Posterior cingulate gyrus (tissue), 11 donors: Measurements from ENCODE around the gene CAPN15.
"Not testable (repeated sequence)": the region's sequence is repeated elsewhere in the genome, so short reads cannot be mapped to it uniquely, and the experiment has no call there.

Experiments used
- DNase-seq, 10 donors: peaks; one replicate each; pipeline versions ENCODE4 v3.0.0 to v3.0.0-alpha.2; 2020 to 2021; ENCODE audit warnings: mixed read lengths in 3 of 10
- intact Hi-C: fragments of 100-400 bp; cut with DNase I; formaldehyde crosslinking; loops from one replicate; pipeline ENCODE4 v1.15.1; 2023

CAPN15 gene

GRCh38 chr16:527015-527903 lies at the start of gene CAPN15:
Gene CAPN15, plus strand, starts transcription at chr16:527712. Its CDS starts 19,127 bp downstream, at chr16:546839.
- intact Hi-C loops, result loop anchor here (10.0 kb wide), 1 partner anchor 58 kb away; no protein-coding TSS in a partner anchor
- peak; percentile 68 to 98 (median 82) for DNase-seq

GRCh38 chr16:478287-478686 lies 49.2 kb upstream of the CAPN15 start:
- DNase-seq, intact Hi-C loops: not testable (repeated sequence)

GRCh38 chr16:482468-483185 lies 44.9 kb upstream of the CAPN15 start:
- intact Hi-C loops, result no loop called here
- DNase-seq, result no peak

- intact Hi-C loops, result no loop called here
- DNase-seq, result peak in 6 of 10 donors; percentile 37 to 91 (median 53)
Observed at GRCh38 chr16:483341-484075, 44.0 kb upstream of the CAPN15 start.

- intact Hi-C loops, result no loop called here
- DNase-seq, result no peak
Observed at GRCh38 chr16:489606-490005, 37.9 kb upstream of the CAPN15 start.

GRCh38 chr16:490768-491167 lies 36.7 kb upstream of the CAPN15 start:
- intact Hi-C loops, result no loop called here
- DNase-seq, result no peak

GRCh38 chr16:491220-491919 lies 36.1 kb upstream of the CAPN15 start:
- DNase-seq, result no peak
- intact Hi-C loops, result no loop called here

- peak in 1 of 10 donors; percentile 34 for DNase-seq
- intact Hi-C loops, result no loop called here
Observed at GRCh38 chr16:492211-492875, 35.2 kb upstream of the CAPN15 start.

- intact Hi-C loops, result not testable (repeated sequence)
- peak in 1 of 10 donors; percentile 88 for DNase-seq
Observed at GRCh38 chr16:494676-495075, 32.8 kb upstream of the CAPN15 start.

- intact Hi-C loops, result no loop called here
- peak in 5 of 10 donors; percentile 36 to 89 (median 54) for DNase-seq
Observed at GRCh38 chr16:495127-495748, 32.3 kb upstream of the CAPN15 start.

- no peak for DNase-seq
- intact Hi-C loops, result no loop called here
Observed at GRCh38 chr16:496097-496886, 31.2 kb upstream of the CAPN15 start.

GRCh38 chr16:497258-497657 lies 30.3 kb upstream of the CAPN15 start:
- intact Hi-C loops, result no loop called here

GRCh38 chr16:499924-500323 lies 27.6 kb upstream of the CAPN15 start:
- intact Hi-C loops, result no loop called here
- DNase-seq, result no peak

More at GRCh38 chr16:497258-497657, 30.3 kb upstream of the CAPN15 start:
- no peak for DNase-seq

- DNase-seq, result no peak
- intact Hi-C loops, result no loop called here
Observed at GRCh38 chr16:500709-501108, 26.8 kb upstream of the CAPN15 start.

- DNase-seq, result peak in 1 of 10 donors; percentile 57
- intact Hi-C loops, result no loop called here
Observed at GRCh38 chr16:502179-502943, 25.2 kb upstream of the CAPN15 start.

- intact Hi-C loops, result no loop called here
- DNase-seq, result peak in 1 of 10 donors; percentile 74
Observed at GRCh38 chr16:503150-504071, 24.1 kb upstream of the CAPN15 start.
